ENCODE measurements around the gene PEX10. TPM values are rescaled to one million over a fixed set of nuclear protein-coding genes. Genes with fewer than 3 reads are reported as not detected.

The PEX10 gene
- total RNA-seq, 5 donors from 2014 or later (not counting 1 experiment from before 2014, with no cell fraction given): 11.7 to 13.2 (median 12.2) TPM

- ChIA-PET CTCF (no interaction called here), POLR2A (interaction anchor here in 1 of 2 donors (0.9 kb wide), 1 partner anchor 66 kb away, joined by 10 read pairs; no protein-coding TSS in a partner anchor)
- Mint-ChIP-seq H3K4me1 (peaks cover 0 to 11% (median 4%) of the 10 kb centered on the region in 3 donors), H3K36me3 (no peaks in the 10 kb centered on the region), H3K9me3 (no peaks in the 10 kb centered on the region), H3K27ac (no peak overlapping the region), H3K27me3 (no peaks in the 10 kb centered on the region), H3K4me3 (no peak overlapping the region)
- no peaks in the 10 kb centered on the region for H3K27me3 ChIP-seq (replicated peaks in 1 of 2; ENCODE audit: control insufficient read depth in 2 of 2, extremely low read depth in 1 of 2, insufficient read depth in 2 of 2, low read length in 1 of 2)
- H3K4me3 ChIP-seq (ENCODE audit: control insufficient read depth in 1 of 2, extremely low read depth in 1 of 2, low read length in 1 of 2): no peak overlapping the region
- no peak overlapping the region for H3K27ac ChIP-seq (ENCODE audit: low read length)
- 93% methylated on average over 17 of the region's 19 CpGs for WGBS (ENCODE audit: insufficient coverage)
- peaks cover 4 to 21% of the 10 kb centered on the region in 2 experiments for H3K4me1 ChIP-seq (ENCODE audit: control insufficient read depth in 1 of 2, extremely low read depth in 1 of 2, insufficient read depth in 2 of 2, low read length in 2 of 2)
- H3K9me3 ChIP-seq: no peaks in the 10 kb centered on the region
- peaks cover 0 to 2% of the 10 kb centered on the region in 2 donors for H3K36me3 ChIP-seq (ENCODE audit: control insufficient read depth in 2 of 2, extremely low read depth in 1 of 2, insufficient read depth in 1 of 2, low read length in 1 of 2)
- ATAC-seq (replicated peaks in 1 of 4) (no peak), DNase-seq (no peak)
Measured at GRCh38 chr1:2385606-2386280, 26.6 kb downstream of the PEX10 start.

- H3K4me1 Mint-ChIP-seq: peaks cover 0 to 5% (median under 1%) of the 10 kb centered on the region in 3 donors
Measured at GRCh38 chr1:2384941-2385481, 27.4 kb downstream of the PEX10 start.

GRCh38 chr1:2384130-2384860 is 28.1 kb downstream of the PEX10 start:
- no peak for DNase-seq
- H3K36me3 Mint-ChIP-seq: no peaks in the 10 kb centered on the region
- POLR2A ChIA-PET: interaction anchor here in 1 of 2 donors (0.9 kb wide), 1 partner anchor 64 kb away, joined by 10 read pairs; no protein-coding TSS in a partner anchor

More at GRCh38 chr1:2384941-2385481, 27.4 kb downstream of the PEX10 start:
- Histone ChIP-seq H3K4me3 (ENCODE audit: control insufficient read depth in 1 of 2, extremely low read depth in 1 of 2, low read length in 1 of 2) (no peak overlapping the region), H3K27me3 (replicated peaks in 1 of 2; ENCODE audit: control insufficient read depth in 2 of 2, extremely low read depth in 1 of 2, insufficient read depth in 2 of 2, low read length in 1 of 2) (no peaks in the 10 kb centered on the region), H3K27ac (ENCODE audit: low read length) (no peak overlapping the region), H3K9me3 (no peaks in the 10 kb centered on the region), H3K36me3 (ENCODE audit: control insufficient read depth in 2 of 2, extremely low read depth in 1 of 2, insufficient read depth in 1 of 2, low read length in 1 of 2) (peaks cover 0 to 2% of the 10 kb centered on the region in 2 donors), H3K4me1 (ENCODE audit: control insufficient read depth in 1 of 2, extremely low read depth in 1 of 2, insufficient read depth in 2 of 2, low read length in 2 of 2) (peaks cover 4 to 14% of the 10 kb centered on the region in 2 experiments)
- WGBS (ENCODE audit: insufficient coverage): 89% methylated on average over 37 of the region's 41 CpGs
- H3K9me3 Mint-ChIP-seq: no peaks in the 10 kb centered on the region
- ATAC-seq (replicated peaks in 1 of 4) (no peak), DNase-seq (no peak)
- ChIA-PET CTCF (interaction anchor here in 1 of 2 donors (1.2 kb wide), 1 partner anchor 190 kb away, joined by 3 read pairs; the partner anchor contains the start of gene FAAP20), POLR2A (interaction anchor here in 1 of 2 donors (0.9 kb wide), 1 partner anchor 65 kb away, joined by 10 read pairs; no protein-coding TSS in a partner anchor)
- no peak overlapping the region for H3K27ac Mint-ChIP-seq
- H3K27me3 Mint-ChIP-seq: no peaks in the 10 kb centered on the region
- H3K36me3 Mint-ChIP-seq: no peaks in the 10 kb centered on the region
- no peak overlapping the region for H3K4me3 Mint-ChIP-seq

GRCh38 chr1:2383576-2383975 is 28.8 kb downstream of the PEX10 start:
- Histone ChIP-seq H3K36me3 (ENCODE audit: control insufficient read depth in 2 of 2, extremely low read depth in 1 of 2, insufficient read depth in 1 of 2, low read length in 1 of 2) (peaks cover 0 to 2% of the 10 kb centered on the region in 2 donors), H3K27me3 (replicated peaks in 1 of 2; ENCODE audit: control insufficient read depth in 2 of 2, extremely low read depth in 1 of 2, insufficient read depth in 2 of 2, low read length in 1 of 2) (no peaks in the 10 kb centered on the region), H3K27ac (ENCODE audit: low read length) (no peak overlapping the region), H3K9me3 (no peaks in the 10 kb centered on the region), H3K4me3 (ENCODE audit: control insufficient read depth in 1 of 2, extremely low read depth in 1 of 2, low read length in 1 of 2) (no peak overlapping the region), H3K4me1 (ENCODE audit: control insufficient read depth in 1 of 2, extremely low read depth in 1 of 2, insufficient read depth in 2 of 2, low read length in 2 of 2) (peaks cover 4 to 14% of the 10 kb centered on the region in 2 experiments)
- H3K36me3 Mint-ChIP-seq: no peaks in the 10 kb centered on the region
- POLR2A ChIA-PET: no interaction called here
- no peaks in the 10 kb centered on the region for H3K9me3 Mint-ChIP-seq
- no peak for ATAC-seq (replicated peaks in 1 of 4)
- H3K27me3 Mint-ChIP-seq: no peaks in the 10 kb centered on the region
- no peak overlapping the region for H3K4me3 Mint-ChIP-seq
- H3K27ac Mint-ChIP-seq: no peak overlapping the region
- DNase-seq: no peak
- WGBS (ENCODE audit: insufficient coverage): 91% methylated on average over 10 of the region's 14 CpGs
- CTCF ChIA-PET: interaction anchor here in 1 of 2 donors (0.9 kb wide), 1 partner anchor 189 kb away, joined by 3 read pairs; the partner anchor contains the start of gene FAAP20
- H3K4me1 Mint-ChIP-seq: peaks cover 0 to 2% (median 0%) of the 10 kb centered on the region in 3 donors

More at GRCh38 chr1:2384130-2384860, 28.1 kb downstream of the PEX10 start:
- no peaks in the 10 kb centered on the region for H3K9me3 Mint-ChIP-seq
- H3K27me3 Mint-ChIP-seq: no peaks in the 10 kb centered on the region
- CTCF ChIA-PET: interaction anchor here (0.9 to 1.2 kb wide), 2 partner anchors 189 kb away, joined by 3 read pairs; partner anchors contain the start of gene FAAP20 (in 2 of the 2)
- H3K4me1 ChIP-seq (ENCODE audit: control insufficient read depth in 1 of 2, extremely low read depth in 1 of 2, insufficient read depth in 2 of 2, low read length in 2 of 2): peaks cover 4 to 14% of the 10 kb centered on the region in 2 experiments
- no peak for ATAC-seq (replicated peaks in 1 of 4)
- H3K4me1 Mint-ChIP-seq: peaks cover 0 to 2% (median 0%) of the 10 kb centered on the region in 3 donors
- WGBS (ENCODE audit: insufficient coverage): 96% methylated on average over 16 of the region's 21 CpGs
- H3K4me3 Mint-ChIP-seq: no peak overlapping the region
- H3K9me3 ChIP-seq: no peaks in the 10 kb centered on the region
- H3K27ac Mint-ChIP-seq: no peak overlapping the region
- H3K4me3 ChIP-seq (ENCODE audit: control insufficient read depth in 1 of 2, extremely low read depth in 1 of 2, low read length in 1 of 2): no peak overlapping the region
- no peaks in the 10 kb centered on the region for H3K27me3 ChIP-seq (replicated peaks in 1 of 2; ENCODE audit: control insufficient read depth in 2 of 2, extremely low read depth in 1 of 2, insufficient read depth in 2 of 2, low read length in 1 of 2)
- H3K27ac ChIP-seq (ENCODE audit: low read length): no peak overlapping the region
- H3K36me3 ChIP-seq (ENCODE audit: control insufficient read depth in 2 of 2, extremely low read depth in 1 of 2, insufficient read depth in 1 of 2, low read length in 1 of 2): peaks cover 0 to 2% of the 10 kb centered on the region in 2 donors

GRCh38 chr1:2382621-2383361 is 29.6 kb downstream of the PEX10 start:
- POLR2A ChIA-PET: no interaction called here
- H3K27me3 Mint-ChIP-seq: no peaks in the 10 kb centered on the region
- CTCF ChIA-PET: interaction anchor here (0.6 to 2.8 kb wide), 8 partner anchors 9 to 188 kb away, joined by 3 to 32 read pairs (median 4); partner anchors contain the start of genes FAAP20 (in 2 of the 2), MORN1 (in 1 of the 2) and RER1 (in 1 of the 2)
- WGBS (ENCODE audit: insufficient coverage): 52% methylated on average over 9 of the region's 13 CpGs
- ATAC-seq (replicated peaks in 1 of 4) (no peak), DNase-seq (peak in 6 of 35 experiments; percentile 17 to 46 (median 21))
- Histone ChIP-seq H3K9me3 (no peaks in the 10 kb centered on the region), H3K36me3 (ENCODE audit: control insufficient read depth in 2 of 2, extremely low read depth in 1 of 2, insufficient read depth in 1 of 2, low read length in 1 of 2) (peaks cover 0 to 2% of the 10 kb centered on the region in 2 donors), H3K4me3 (ENCODE audit: control insufficient read depth in 1 of 2, extremely low read depth in 1 of 2, low read length in 1 of 2) (no peak overlapping the region), H3K4me1 (ENCODE audit: control insufficient read depth in 1 of 2, extremely low read depth in 1 of 2, insufficient read depth in 2 of 2, low read length in 2 of 2) (peaks cover 4 to 14% of the 10 kb centered on the region in 2 experiments), H3K27ac (ENCODE audit: low read length) (no peak overlapping the region), H3K27me3 (replicated peaks in 1 of 2; ENCODE audit: control insufficient read depth in 2 of 2, extremely low read depth in 1 of 2, insufficient read depth in 2 of 2, low read length in 1 of 2) (no peaks in the 10 kb centered on the region)
- H3K4me3 Mint-ChIP-seq: no peak overlapping the region
- peaks cover 0 to 2% (median 0%) of the 10 kb centered on the region in 3 donors for H3K4me1 Mint-ChIP-seq
- no peak overlapping the region for H3K27ac Mint-ChIP-seq
- H3K9me3 Mint-ChIP-seq: no peaks in the 10 kb centered on the region
- H3K36me3 Mint-ChIP-seq: no peaks in the 10 kb centered on the region

All from T-cell (primary cell).